HG02623 (cell line): ENCODE measurements around the gene NUP133.

Experiments used
- ATAC-seq: cut with Tn5 transposase; IDR thresholded peaks from one replicate; pipeline ENCODE4 v1.9.1; 2021; ENCODE audit warnings: moderate library complexity; ENCODE audit not compliant: unreplicated experiment

NUP133 gene

DNA sequence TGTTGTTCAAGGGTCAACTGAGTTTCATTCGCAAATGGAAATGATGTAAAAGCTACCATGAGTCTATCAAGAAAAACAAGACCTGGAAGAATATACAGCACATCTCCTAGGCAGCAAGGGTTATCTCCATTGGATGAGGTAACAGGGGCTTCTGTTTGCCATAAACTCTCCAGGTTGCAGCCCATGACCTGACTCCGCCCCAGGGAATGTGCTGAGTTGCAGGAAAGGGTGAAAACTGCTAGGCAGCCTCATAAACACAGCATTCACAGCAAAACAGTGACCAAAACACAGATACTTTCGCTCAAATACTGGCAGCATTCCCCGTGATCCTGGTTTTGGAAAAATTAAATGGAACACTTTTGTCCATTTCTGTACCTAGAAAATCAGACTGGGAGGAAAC is 54.1 kb downstream of the NUP133 start:
- ATAC-seq, result no peak

GRCh38 chr1:229452956-229453801 is 55.0 kb downstream of the NUP133 start:
- ATAC-seq, result no peak

- ATAC-seq, result no peak
These were observed 59.3 kb downstream of the NUP133 start for GRCh38 chr1:229448845-229449244.

DNA sequence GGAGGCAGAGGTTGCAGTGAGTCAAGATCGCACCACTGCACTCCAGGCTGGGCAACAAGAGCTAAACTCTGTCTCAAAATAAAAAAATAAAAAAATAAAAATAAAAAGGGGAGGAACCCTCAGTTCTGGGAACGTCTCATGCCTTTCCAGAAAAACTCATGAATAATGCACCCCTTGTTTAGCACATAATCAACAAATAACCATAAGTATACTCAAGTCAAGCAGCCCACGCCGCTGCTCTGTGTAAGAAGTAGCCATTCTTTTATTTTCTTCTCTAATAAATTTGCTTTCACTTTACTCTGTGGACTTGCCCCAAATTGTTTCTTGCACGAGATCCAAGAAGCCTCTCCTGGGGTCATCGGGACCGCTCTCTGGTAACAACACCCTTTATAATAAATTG is 59.8 kb downstream of the NUP133 start:
- no peak for ATAC-seq

DNA sequence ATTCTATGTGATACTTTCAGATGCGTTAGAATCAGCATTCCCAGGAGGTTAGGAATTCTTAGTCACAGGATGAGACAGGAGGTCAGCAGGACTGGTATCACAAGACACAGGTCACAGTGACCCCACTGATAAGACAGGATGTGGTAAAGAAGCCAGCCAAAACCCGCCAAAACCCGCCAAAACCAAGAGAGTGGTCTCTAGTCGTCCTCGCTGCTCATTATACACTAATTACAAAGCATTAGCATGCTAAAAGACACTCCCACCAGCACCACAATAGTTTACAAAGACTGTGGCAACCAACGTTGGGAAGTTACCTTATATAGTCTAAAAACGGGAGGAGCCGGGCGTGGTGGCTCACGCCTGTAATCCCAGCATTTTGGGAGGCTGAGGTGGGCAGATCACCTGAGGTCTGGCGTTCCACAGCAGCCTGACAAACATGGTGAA is 60.3 kb downstream of the NUP133 start:
- ATAC-seq, result no peak

GRCh38 chr1:229445828-229446227 is 62.3 kb downstream of the NUP133 start:
- no peak for ATAC-seq

- ATAC-seq, result peak; percentile 95
These were observed 67.1 kb downstream of the NUP133 start for GRCh38 chr1:229440851-229441537.

GRCh38 chr1:229438021-229438420 is 70.1 kb downstream of the NUP133 start:
- ATAC-seq, result no peak

GRCh38 chr1:229437443-229437842 is 70.7 kb downstream of the NUP133 start:
- ATAC-seq, result no peak

- no peak for ATAC-seq
These were observed 71.9 kb downstream of the NUP133 start for GRCh38 chr1:229436201-229436600.

DNA sequence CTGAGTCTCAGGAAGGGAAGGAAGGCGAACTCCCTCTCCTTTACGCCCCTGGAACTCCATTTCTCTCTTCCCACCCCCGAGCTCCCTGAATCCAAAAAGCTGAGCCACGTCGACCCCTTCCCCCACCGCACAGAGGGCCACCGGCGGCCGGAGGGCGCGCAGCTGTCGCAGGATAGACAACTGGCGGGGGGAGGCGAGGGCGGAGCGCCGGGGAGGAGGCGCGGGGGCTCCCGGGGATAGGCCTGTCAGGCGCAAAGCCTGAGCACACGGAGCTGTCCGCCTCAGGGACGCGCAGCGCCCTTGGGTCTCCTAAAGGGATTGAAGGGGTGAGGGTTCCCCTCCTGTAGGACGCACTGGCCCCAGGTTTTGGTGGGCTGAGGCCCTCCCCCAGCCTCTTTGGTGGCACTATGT is 73.5 kb downstream of the NUP133 start:
- no peak for ATAC-seq

DNA sequence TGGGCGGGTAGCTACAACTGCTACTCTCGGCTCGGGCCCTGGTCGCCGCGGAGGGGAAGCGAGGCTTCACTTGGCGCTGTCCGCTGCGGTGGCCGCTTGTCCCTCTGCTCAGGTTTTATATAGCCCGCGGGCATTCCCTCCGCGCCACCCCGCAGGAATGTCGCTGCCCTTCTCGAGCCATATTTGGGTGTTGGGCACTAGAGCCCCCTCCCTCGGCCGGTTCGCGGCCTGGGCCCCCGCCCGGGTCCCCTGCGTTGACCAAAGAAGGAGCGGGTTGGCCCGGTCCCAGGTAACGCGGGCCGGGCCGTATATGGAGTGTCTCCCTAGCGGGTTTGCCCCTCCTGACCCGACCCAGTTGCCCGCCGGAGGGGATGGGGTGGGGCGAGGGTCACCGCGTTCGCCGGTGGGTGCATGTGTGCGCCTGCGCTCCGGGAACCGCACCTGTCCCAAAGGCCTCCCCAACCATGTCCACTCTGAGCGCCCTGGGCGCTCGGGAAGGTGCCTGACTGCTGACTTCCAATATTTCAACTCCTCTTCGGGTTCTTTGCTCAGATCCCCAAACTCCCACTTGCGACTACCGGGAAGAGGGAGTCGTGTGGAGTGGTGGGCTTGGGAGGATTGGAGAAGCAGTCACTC is 74.0 kb downstream of the NUP133 start, which contains the start of gene ACTA1:
TSS of gene ACTA1 (minus strand) at position 90 of the 636 bp plus-strand sequence. CDS start 979 bp downstream, outside the sequence.
- ATAC-seq, result no peak

DNA sequence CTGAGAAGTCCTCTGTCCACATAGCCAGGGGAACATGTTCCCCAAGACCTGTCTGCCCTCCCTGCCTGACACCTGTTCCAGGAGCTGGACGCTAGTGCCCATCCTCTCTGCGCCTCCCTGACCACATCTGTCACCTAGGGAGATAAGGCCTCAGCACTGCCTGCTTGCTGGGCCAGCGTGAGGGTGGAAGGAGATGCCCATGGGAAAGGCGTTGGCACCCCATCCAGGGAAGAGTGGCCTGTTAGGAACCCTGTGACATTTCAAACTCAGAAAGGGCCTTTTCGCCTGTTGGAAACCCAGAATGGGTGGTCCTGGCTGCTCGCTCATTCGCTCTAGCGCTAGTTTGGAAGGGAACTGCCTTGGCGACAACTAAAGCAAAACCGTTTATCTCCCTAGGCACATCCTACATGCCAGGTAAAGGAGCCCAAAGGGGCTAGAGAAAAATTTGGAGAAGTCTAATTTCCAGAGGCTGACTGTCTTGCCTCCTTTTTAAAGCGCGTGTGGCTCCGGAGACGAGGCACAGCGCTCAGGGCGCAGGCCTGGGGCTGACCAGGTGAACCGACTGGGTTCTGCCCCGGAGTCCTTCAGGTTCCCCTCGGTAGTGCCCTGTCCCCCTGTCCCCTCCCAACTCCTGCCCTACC is 74.7 kb downstream of the NUP133 start:
- no peak for ATAC-seq

- no peak for ATAC-seq
These were observed 75.2 kb downstream of the NUP133 start for GRCh38 chr1:229432905-229433304.

DNA sequence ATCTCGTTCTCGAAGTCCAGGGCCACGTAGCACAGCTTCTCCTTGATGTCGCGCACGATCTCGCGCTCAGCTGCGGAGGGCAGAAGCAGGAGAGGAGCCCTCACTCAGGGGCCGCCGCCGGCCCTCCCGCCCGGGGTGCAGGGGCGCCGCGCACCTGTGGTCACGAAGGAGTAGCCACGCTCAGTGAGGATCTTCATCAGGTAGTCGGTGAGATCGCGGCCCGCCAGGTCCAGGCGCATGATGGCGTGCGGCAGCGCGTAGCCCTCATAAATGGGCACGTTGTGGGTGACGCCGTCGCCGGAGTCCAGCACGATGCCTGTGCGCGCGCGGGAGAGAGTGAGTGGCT is 76.1 kb downstream of the NUP133 start:
- ATAC-seq, result no peak

GRCh38 chr1:229431284-229432115 is 76.6 kb downstream of the NUP133 start:
- no peak for ATAC-seq

GRCh38 chr1:229430761-229431283 is 77.3 kb downstream of the NUP133 start:
- no peak for ATAC-seq

GRCh38 chr1:229428256-229428655 is 79.9 kb downstream of the NUP133 start:
- no peak for ATAC-seq

GRCh38 chr1:229427572-229427971 is 80.6 kb downstream of the NUP133 start:
- ATAC-seq, result no peak

GRCh38 chr1:229425564-229426159 is 82.5 kb downstream of the NUP133 start:
- ATAC-seq, result no peak
